ENCODE data around the gene MDFI.

MDFI gene

DNA sequence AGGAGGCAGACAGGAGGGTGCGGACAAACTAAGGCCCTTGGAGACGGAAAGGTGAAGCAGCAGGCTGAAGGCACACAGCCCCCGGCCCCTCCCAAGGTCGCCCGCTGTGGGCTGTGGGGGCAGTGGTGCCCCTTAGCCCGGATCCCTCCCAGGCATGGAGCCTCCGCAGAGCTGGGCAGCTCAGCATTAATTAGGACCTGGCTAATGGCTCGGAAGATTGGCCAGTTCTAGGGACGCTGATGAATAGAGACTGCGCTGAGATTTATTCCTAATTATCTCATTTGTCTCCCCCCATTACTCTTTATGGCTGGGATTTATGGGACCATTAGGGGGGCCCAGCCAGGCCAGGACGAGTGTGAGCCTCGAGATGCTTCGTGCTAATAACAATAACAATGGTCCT is 20.4 kb downstream of the MDFI start:
- no peak overlapping the region for H3K4me3 ChIP-seq (ENCODE audit: low read depth, low read length)
- TF ChIP-seq, protein P1, sequence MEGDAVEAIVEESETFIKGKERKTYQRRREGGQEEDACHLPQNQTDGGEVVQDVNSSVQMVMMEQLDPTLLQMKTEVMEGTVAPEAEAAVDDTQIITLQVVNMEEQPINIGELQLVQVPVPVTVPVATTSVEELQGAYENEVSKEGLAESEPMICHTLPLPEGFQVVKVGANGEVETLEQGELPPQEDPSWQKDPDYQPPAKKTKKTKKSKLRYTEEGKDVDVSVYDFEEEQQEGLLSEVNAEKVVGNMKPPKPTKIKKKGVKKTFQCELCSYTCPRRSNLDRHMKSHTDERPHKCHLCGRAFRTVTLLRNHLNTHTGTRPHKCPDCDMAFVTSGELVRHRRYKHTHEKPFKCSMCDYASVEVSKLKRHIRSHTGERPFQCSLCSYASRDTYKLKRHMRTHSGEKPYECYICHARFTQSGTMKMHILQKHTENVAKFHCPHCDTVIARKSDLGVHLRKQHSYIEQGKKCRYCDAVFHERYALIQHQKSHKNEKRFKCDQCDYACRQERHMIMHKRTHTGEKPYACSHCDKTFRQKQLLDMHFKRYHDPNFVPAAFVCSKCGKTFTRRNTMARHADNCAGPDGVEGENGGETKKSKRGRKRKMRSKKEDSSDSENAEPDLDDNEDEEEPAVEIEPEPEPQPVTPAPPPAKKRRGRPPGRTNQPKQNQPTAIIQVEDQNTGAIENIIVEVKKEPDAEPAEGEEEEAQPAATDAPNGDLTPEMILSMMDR (IDR thresholded peaks at IDR 0.05; ENCODE audit: borderline replicate concordance, insufficient read depth, low read depth, low read length), result no peak

DNA sequence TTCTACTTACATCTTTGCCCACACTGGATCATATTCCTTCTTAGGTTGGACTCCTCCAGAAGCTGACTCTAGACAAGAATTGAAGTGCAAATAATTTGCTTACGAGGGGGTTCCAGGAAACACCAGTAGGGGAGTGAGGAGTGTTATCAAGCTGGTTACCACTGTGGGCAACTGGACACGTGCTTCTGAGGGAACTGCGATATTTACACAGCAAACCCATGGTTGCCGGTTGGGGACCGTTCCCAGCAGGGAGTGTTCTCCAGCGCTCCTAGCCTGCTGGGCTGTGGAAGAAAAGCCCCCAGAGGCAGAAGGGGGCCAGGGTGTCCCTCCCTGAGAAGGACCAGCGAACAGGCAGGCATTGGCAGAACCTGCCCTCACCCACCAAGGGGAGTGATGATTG is 21.7 kb downstream of the MDFI start:
- H3K4me3 ChIP-seq (ENCODE audit: low read depth, low read length), result no peak overlapping the region
- TF ChIP-seq, protein P1 (IDR thresholded peaks at IDR 0.05; ENCODE audit: borderline replicate concordance, insufficient read depth, low read depth, low read length), result no peak

DNA sequence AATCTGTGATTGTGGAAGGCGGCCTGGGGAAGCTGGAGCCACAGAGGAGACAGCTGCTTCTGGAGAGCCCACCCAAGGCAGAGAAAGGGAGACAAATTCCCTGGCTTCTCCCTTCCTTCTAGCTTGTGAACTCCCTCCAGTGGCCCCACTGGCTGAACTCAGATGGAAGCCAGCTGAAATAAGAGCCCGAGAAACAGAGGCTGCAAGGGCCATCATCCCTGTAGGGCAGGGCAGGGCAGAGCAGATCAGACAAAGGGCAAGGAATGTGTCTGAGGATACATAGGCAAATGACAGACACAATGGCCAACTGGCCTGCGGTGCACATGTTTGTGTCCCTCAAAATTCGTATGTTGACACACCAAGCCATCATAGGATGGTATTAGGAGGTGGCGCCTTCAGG is 25.3 kb downstream of the MDFI start:
- no peak overlapping the region for H3K4me3 ChIP-seq (ENCODE audit: low read depth, low read length)
- TF ChIP-seq, protein P1 (IDR thresholded peaks at IDR 0.05; ENCODE audit: borderline replicate concordance, insufficient read depth, low read depth, low read length), result no peak

DNA sequence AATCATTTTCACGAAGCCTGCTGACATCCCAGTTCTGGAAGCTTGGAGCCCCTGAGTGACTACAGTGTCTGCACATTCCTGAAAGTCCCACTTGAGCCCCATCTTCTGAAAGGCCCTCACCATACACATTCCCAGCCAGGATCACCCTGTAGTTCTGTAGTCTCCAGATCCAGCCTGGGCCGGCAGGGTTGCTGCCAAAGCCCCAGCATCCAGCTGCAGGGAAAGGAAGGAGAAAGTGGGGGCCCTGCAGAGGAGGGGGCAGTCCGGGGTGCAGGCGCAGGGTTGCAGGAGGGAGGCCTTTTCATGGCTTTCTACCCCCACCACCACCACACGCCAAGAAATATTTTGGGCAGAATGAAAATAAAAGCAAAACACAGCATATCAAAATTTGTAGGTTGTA is 26.0 kb downstream of the MDFI start:
- TF ChIP-seq, protein P1 (IDR thresholded peaks at IDR 0.05; ENCODE audit: borderline replicate concordance, insufficient read depth, low read depth, low read length), result no peak
- no peak overlapping the region for H3K4me3 ChIP-seq (ENCODE audit: low read depth, low read length)

DNA sequence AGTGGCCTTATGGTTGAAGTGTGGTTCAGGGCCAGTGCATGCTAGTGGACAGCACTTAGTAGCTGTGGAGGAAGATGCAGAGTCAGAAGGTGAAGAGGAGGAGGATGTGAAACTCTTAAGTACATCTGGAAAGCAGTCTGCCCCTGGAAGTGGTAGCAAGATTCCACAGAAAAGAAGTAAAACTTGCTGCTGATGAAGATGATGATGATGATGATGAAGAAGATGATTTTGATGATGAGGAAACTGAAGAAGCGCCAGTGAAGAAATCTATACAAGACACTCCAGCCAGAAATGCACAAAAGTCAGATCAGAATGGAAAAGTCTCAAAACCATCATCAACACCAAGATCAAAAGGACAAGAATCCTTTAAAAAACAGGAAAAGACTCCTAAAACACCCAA is 28.9 kb downstream of the MDFI start:
- TF ChIP-seq, protein P1 (IDR thresholded peaks at IDR 0.05; ENCODE audit: borderline replicate concordance, insufficient read depth, low read depth, low read length), result no peak
- H3K4me3 ChIP-seq (ENCODE audit: low read depth, low read length), result no peak overlapping the region

DNA sequence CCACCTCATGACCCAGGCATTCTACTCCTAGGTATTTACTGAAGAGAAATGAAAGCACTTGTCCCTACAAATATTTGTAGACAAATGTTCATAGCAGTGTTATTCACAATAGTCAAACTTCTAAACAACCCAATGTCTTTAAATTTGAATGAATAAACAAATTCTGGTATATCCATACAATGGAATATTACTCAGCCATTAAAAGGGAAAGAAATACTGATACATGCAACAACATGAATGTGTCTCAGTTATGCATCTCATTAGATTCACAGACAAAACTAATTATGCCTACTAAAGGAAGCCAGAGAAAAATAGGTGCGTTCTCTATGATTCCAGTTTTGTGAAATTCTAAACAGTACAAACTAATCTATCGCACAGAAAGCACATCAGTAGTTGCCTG is 30.7 kb downstream of the MDFI start:
- no peak overlapping the region for H3K4me3 ChIP-seq (ENCODE audit: low read depth, low read length)
- TF ChIP-seq, protein P1 (IDR thresholded peaks at IDR 0.05; ENCODE audit: borderline replicate concordance, insufficient read depth, low read depth, low read length), result no peak

DNA sequence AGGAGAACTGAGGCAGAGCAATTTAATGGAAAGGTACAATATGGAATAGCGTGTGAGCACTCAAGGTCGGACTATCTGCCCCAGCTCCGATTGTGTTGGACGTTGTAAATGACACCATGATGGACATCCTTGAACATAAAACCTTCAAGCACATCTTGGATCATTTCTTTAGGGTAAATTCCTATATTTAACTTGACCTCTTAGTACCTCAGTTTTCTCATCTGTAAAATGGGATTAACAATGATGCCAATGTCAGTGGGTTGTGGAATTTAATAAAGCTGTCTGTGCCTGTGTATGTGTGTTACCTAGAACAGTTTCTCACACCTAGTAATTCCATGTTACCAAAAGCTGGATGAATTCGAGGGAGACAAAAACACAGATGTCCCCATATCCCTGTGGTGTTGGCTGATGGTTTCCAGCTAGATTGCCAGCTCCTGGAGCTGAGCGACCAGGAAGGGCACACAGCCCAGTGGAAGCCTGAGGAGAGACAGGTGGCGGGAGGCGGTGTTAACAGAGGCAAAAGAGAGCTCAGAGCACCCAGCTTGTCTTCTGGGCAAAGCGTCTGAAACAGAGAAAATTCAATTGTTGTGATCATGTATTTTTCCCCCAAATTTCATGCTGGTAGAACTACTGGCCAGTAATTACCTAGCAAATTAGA is 32.6 kb downstream of the MDFI start:
- TF ChIP-seq, protein P1 (IDR thresholded peaks at IDR 0.05; ENCODE audit: borderline replicate concordance, insufficient read depth, low read depth, low read length), result no peak
- no peak overlapping the region for H3K4me3 ChIP-seq (ENCODE audit: low read depth, low read length)

Data from GM12875 (cell line).